ENCODE results near the gene LINGO4. TPM values are rescaled to one million over a fixed set of nuclear protein-coding genes. Genes with fewer than 3 reads are reported as not detected.

The LINGO4 gene
- total RNA-seq, 1 experiment from 2014 or later, result not detected

DNA sequence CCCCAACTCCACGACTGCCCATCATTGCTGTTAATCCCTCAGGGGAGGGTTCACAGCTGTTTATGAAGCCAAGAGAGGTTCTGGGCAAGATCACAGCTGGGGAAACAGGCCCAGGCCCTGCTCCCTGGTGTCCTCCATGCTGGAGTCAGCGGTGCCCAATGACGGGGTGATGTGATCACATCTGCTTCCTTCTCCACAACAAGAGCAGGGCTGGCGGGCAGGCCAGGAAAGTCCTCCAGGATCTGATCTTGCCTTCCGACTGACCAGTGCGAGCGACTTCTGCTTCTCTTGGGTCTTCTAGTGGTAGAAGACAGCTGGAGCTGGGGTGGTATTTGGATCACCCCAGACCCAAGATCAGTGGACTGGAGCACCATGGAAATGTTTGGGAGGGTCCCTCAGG lies 951 bp upstream of the LINGO4 start (continued):
- TF ChIP-seq, protein P1, sequence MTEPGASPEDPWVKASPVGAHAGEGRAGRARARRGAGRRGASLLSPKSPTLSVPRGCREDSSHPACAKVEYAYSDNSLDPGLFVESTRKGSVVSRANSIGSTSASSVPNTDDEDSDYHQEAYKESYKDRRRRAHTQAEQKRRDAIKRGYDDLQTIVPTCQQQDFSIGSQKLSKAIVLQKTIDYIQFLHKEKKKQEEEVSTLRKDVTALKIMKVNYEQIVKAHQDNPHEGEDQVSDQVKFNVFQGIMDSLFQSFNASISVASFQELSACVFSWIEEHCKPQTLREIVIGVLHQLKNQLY (CRISPR knock-in tag; IDR thresholded peaks at IDR 0.05), result no peak
- TF ChIP-seq, protein P2, sequence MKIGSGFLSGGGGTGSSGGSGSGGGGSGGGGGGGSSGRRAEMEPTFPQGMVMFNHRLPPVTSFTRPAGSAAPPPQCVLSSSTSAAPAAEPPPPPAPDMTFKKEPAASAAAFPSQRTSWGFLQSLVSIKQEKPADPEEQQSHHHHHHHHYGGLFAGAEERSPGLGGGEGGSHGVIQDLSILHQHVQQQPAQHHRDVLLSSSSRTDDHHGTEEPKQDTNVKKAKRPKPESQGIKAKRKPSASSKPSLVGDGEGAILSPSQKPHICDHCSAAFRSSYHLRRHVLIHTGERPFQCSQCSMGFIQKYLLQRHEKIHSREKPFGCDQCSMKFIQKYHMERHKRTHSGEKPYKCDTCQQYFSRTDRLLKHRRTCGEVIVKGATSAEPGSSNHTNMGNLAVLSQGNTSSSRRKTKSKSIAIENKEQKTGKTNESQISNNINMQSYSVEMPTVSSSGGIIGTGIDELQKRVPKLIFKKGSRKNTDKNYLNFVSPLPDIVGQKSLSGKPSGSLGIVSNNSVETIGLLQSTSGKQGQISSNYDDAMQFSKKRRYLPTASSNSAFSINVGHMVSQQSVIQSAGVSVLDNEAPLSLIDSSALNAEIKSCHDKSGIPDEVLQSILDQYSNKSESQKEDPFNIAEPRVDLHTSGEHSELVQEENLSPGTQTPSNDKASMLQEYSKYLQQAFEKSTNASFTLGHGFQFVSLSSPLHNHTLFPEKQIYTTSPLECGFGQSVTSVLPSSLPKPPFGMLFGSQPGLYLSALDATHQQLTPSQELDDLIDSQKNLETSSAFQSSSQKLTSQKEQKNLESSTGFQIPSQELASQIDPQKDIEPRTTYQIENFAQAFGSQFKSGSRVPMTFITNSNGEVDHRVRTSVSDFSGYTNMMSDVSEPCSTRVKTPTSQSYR (CRISPR knock-in tag; IDR thresholded peaks at IDR 0.05), result no peak
- TF ChIP-seq MYBL2 (CRISPR knock-in tag; IDR thresholded peaks at IDR 0.05) (no peak), MXD4 (CRISPR knock-in tag; IDR thresholded peaks at IDR 0.05; ENCODE audit: borderline replicate concordance) (no peak), SMAD3 (CRISPR knock-in tag; IDR thresholded peaks at IDR 0.05; ENCODE audit: borderline replicate concordance) (no peak)
- TF ChIP-seq, protein P3, sequence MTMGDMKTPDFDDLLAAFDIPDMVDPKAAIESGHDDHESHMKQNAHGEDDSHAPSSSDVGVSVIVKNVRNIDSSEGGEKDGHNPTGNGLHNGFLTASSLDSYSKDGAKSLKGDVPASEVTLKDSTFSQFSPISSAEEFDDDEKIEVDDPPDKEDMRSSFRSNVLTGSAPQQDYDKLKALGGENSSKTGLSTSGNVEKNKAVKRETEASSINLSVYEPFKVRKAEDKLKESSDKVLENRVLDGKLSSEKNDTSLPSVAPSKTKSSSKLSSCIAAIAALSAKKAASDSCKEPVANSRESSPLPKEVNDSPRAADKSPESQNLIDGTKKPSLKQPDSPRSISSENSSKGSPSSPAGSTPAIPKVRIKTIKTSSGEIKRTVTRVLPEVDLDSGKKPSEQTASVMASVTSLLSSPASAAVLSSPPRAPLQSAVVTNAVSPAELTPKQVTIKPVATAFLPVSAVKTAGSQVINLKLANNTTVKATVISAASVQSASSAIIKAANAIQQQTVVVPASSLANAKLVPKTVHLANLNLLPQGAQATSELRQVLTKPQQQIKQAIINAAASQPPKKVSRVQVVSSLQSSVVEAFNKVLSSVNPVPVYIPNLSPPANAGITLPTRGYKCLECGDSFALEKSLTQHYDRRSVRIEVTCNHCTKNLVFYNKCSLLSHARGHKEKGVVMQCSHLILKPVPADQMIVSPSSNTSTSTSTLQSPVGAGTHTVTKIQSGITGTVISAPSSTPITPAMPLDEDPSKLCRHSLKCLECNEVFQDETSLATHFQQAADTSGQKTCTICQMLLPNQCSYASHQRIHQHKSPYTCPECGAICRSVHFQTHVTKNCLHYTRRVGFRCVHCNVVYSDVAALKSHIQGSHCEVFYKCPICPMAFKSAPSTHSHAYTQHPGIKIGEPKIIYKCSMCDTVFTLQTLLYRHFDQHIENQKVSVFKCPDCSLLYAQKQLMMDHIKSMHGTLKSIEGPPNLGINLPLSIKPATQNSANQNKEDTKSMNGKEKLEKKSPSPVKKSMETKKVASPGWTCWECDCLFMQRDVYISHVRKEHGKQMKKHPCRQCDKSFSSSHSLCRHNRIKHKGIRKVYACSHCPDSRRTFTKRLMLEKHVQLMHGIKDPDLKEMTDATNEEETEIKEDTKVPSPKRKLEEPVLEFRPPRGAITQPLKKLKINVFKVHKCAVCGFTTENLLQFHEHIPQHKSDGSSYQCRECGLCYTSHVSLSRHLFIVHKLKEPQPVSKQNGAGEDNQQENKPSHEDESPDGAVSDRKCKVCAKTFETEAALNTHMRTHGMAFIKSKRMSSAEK (CRISPR knock-in tag; IDR thresholded peaks at IDR 0.05; ENCODE audit: borderline replicate concordance), result no peak
- TF ChIP-seq, protein P4, sequence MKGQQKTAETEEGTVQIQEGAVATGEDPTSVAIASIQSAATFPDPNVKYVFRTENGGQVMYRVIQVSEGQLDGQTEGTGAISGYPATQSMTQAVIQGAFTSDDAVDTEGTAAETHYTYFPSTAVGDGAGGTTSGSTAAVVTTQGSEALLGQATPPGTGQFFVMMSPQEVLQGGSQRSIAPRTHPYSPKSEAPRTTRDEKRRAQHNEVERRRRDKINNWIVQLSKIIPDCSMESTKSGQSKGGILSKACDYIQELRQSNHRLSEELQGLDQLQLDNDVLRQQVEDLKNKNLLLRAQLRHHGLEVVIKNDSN (CRISPR knock-in tag; IDR thresholded peaks at IDR 0.05), result no peak
- TF ChIP-seq, protein P5, sequence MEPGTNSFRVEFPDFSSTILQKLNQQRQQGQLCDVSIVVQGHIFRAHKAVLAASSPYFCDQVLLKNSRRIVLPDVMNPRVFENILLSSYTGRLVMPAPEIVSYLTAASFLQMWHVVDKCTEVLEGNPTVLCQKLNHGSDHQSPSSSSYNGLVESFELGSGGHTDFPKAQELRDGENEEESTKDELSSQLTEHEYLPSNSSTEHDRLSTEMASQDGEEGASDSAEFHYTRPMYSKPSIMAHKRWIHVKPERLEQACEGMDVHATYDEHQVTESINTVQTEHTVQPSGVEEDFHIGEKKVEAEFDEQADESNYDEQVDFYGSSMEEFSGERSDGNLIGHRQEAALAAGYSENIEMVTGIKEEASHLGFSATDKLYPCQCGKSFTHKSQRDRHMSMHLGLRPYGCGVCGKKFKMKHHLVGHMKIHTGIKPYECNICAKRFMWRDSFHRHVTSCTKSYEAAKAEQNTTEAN (CRISPR knock-in tag; IDR thresholded peaks at IDR 0.05), result no peak

DNA sequence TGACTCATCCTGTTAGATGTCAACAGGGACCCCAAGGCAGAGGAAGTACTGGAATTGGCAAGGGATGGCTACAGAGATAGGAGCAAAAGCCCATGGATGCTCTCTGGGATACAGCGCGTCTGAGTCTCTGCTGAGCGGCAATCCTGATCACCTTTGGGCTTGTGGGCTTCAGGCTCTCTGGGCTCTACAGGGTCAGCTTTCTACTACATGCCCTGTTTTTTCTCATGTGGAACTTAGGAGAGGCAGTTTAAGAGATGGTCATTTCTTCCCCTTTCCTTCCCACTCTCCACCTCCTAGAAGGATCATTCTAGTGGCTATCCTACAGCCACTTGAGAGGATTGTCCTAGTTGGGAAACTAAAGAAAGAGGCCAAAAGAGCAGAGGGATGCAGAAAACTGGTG lies 1.3 kb downstream of the LINGO4 start:
- DNase-seq (ENCODE audit: low spot score) (no peak), ATAC-seq (no peak)
- peaks cover 10% of the 10 kb centered on the region for H3K4me1 Mint-ChIP-seq
- H3K9me3 Mint-ChIP-seq, result no peaks in the 10 kb centered on the region
- ChIA-PET CTCF (no interaction called here), POLR2A (no interaction called here)
- TF ChIP-seq ZBTB21 (CRISPR knock-in tag; IDR thresholded peaks at IDR 0.05; ENCODE audit: borderline replicate concordance) (no peak), ETV6 (CRISPR knock-in tag; IDR thresholded peaks at IDR 0.05) (no peak), ZNF219 (CRISPR knock-in tag; IDR thresholded peaks at IDR 0.05; ENCODE audit: borderline replicate concordance) (no peak)
- TF ChIP-seq, protein P6, sequence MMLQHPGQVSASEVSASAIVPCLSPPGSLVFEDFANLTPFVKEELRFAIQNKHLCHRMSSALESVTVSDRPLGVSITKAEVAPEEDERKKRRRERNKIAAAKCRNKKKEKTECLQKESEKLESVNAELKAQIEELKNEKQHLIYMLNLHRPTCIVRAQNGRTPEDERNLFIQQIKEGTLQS (CRISPR knock-in tag; conservative IDR thresholded peaks at IDR 0.05), result no peak
- TF ChIP-seq, protein P7, sequence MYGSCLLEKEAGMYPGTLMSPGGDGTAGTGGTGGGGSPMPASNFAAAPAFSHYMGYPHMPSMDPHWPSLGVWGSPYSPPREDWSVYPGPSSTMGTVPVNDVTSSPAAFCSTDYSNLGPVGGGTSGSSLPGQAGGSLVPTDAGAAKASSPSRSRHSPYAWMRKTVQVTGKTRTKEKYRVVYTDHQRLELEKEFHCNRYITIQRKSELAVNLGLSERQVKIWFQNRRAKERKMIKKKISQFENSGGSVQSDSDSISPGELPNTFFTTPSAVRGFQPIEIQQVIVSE (CRISPR knock-in tag; IDR thresholded peaks at IDR 0.05; ENCODE audit: borderline replicate concordance), result no peak
- TF ChIP-seq, protein P8, sequence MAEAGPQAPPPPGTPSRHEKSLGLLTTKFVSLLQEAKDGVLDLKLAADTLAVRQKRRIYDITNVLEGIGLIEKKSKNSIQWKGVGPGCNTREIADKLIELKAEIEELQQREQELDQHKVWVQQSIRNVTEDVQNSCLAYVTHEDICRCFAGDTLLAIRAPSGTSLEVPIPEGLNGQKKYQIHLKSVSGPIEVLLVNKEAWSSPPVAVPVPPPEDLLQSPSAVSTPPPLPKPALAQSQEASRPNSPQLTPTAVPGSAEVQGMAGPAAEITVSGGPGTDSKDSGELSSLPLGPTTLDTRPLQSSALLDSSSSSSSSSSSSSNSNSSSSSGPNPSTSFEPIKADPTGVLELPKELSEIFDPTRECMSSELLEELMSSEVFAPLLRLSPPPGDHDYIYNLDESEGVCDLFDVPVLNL (CRISPR knock-in tag; IDR thresholded peaks at IDR 0.05; ENCODE audit: borderline replicate concordance, low read depth), result no peak
- TF ChIP-seq, protein P9, sequence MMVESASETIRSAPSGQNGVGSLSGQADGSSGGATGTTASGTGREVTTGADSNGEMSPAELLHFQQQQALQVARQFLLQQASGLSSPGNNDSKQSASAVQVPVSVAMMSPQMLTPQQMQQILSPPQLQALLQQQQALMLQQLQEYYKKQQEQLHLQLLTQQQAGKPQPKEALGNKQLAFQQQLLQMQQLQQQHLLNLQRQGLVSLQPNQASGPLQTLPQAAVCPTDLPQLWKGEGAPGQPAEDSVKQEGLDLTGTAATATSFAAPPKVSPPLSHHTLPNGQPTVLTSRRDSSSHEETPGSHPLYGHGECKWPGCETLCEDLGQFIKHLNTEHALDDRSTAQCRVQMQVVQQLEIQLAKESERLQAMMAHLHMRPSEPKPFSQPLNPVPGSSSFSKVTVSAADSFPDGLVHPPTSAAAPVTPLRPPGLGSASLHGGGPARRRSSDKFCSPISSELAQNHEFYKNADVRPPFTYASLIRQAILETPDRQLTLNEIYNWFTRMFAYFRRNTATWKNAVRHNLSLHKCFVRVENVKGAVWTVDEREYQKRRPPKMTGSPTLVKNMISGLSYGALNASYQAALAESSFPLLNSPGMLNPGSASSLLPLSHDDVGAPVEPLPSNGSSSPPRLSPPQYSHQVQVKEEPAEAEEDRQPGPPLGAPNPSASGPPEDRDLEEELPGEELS (CRISPR knock-in tag; IDR thresholded peaks at IDR 0.05), result no peak
- TF ChIP-seq, protein P10, sequence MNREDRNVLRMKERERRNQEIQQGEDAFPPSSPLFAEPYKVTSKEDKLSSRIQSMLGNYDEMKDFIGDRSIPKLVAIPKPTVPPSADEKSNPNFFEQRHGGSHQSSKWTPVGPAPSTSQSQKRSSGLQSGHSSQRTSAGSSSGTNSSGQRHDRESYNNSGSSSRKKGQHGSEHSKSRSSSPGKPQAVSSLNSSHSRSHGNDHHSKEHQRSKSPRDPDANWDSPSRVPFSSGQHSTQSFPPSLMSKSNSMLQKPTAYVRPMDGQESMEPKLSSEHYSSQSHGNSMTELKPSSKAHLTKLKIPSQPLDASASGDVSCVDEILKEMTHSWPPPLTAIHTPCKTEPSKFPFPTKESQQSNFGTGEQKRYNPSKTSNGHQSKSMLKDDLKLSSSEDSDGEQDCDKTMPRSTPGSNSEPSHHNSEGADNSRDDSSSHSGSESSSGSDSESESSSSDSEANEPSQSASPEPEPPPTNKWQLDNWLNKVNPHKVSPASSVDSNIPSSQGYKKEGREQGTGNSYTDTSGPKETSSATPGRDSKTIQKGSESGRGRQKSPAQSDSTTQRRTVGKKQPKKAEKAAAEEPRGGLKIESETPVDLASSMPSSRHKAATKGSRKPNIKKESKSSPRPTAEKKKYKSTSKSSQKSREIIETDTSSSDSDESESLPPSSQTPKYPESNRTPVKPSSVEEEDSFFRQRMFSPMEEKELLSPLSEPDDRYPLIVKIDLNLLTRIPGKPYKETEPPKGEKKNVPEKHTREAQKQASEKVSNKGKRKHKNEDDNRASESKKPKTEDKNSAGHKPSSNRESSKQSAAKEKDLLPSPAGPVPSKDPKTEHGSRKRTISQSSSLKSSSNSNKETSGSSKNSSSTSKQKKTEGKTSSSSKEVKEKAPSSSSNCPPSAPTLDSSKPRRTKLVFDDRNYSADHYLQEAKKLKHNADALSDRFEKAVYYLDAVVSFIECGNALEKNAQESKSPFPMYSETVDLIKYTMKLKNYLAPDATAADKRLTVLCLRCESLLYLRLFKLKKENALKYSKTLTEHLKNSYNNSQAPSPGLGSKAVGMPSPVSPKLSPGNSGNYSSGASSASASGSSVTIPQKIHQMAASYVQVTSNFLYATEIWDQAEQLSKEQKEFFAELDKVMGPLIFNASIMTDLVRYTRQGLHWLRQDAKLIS (CRISPR knock-in tag; IDR thresholded peaks at IDR 0.05; ENCODE audit: borderline replicate concordance), result no peak
- H3K4me3 Mint-ChIP-seq, result no peak overlapping the region
- H3K27ac Mint-ChIP-seq, result no peak overlapping the region
- peaks cover 4% of the 10 kb centered on the region for H3K27me3 Mint-ChIP-seq (ENCODE audit: low read depth)
- H3K36me3 Mint-ChIP-seq, result no peaks in the 10 kb centered on the region
